DOHH2 (cell line): ENCODE measurements around the gene DHRS9.

Source experiments
- H3F3A ChIP-seq: fragments of 200-600 bp; sonication (generic), shearing (Covaris generic); 2 replicates; pipeline ENCODE4 v1.6.0; 2016; ENCODE audit warnings: antibody characterized with exemption, mild to moderate bottlenecking; ENCODE audit not compliant: control insufficient read depth, insufficient read depth
- H3K27ac ChIP-seq: fragments of 200-600 bp; sonication (generic); 2 replicates; pipeline ENCODE4 v1.5.1; 2014; ENCODE audit warnings: low read depth, mild to moderate bottlenecking, low read length, moderate library complexity
- H3K27me3 ChIP-seq: fragments of 200-600 bp; sonication (generic); 2 replicates; pipeline ENCODE4 v1.6.1; 2014; ENCODE audit warnings: mild to moderate bottlenecking, low read length, mixed read lengths; ENCODE audit not compliant: control insufficient read depth
- H3K36me3 ChIP-seq: fragments of 200-600 bp; sonication (generic); 2 replicates; pipeline ENCODE4 v1.6.1; 2014; ENCODE audit warnings: mild to moderate bottlenecking, low read length, moderate library complexity, mixed read lengths; ENCODE audit not compliant: control insufficient read depth
- H3K4me1 ChIP-seq: fragments of 200-600 bp; sonication (generic); 2 replicates; pipeline ENCODE4 v1.6.1; 2014; ENCODE audit warnings: mild to moderate bottlenecking, low read length, mixed read lengths; ENCODE audit not compliant: control insufficient read depth
- H3K4me2 ChIP-seq: fragments of 200-600 bp; sonication (generic); 2 replicates; pipeline ENCODE4 v1.6.0; 2014; ENCODE audit warnings: mild to moderate bottlenecking, low read length, moderate library complexity
- H3K4me3 ChIP-seq: fragments of 200-600 bp; sonication (generic); 2 replicates; pipeline ENCODE4 v1.5.1; 2014; ENCODE audit warnings: mild to moderate bottlenecking, low read length, mixed read lengths
- H3K79me2 ChIP-seq: fragments of 200-600 bp; sonication (generic); 2 replicates; pipeline ENCODE4 v1.6.1; 2014; ENCODE audit warnings: mild to moderate bottlenecking, low read length, mixed read lengths; ENCODE audit not compliant: control insufficient read depth
- H3K9me2 ChIP-seq: fragments of 200-600 bp; sonication (generic); replicated peaks from 2 replicates; pipeline ENCODE4 v1.6.1; 2014; ENCODE audit warnings: mild to moderate bottlenecking, low read length, mixed read lengths; ENCODE audit not compliant: control insufficient read depth
- H3K9me3 ChIP-seq: fragments of 200-600 bp; sonication (generic); 2 replicates; pipeline ENCODE4 v1.6.1; 2014; ENCODE audit warnings: antibody characterized with exemption, low read length, mixed read lengths; ENCODE audit not compliant: control insufficient read depth, insufficient read depth
- H4K20me1 ChIP-seq: fragments of 200-600 bp; sonication (generic); 2 replicates; pipeline ENCODE4 v1.6.0; 2014; ENCODE audit warnings: low read depth, mild to moderate bottlenecking, antibody characterized with exemption, low read length, moderate library complexity; ENCODE audit not compliant: control insufficient read depth, insufficient read depth
- CTCF ChIP-seq: fragments of 200-600 bp; sonication (generic); IDR thresholded peaks from one replicate; pipeline ENCODE4 v1.5.1; 2014; ENCODE audit warnings: antibody characterized with exemption, mild to moderate bottlenecking, low read depth, low read length; ENCODE audit not compliant: poor library complexity, severe bottlenecking
- EZH2phosphoT487 ChIP-seq: fragments of 200-600 bp; sonication (generic); IDR thresholded peaks from 2 replicates; pipeline ENCODE4 v1.6.1; 2017; ENCODE audit warnings: borderline replicate concordance, mild to moderate bottlenecking, antibody characterized with exemption, low read length, moderate library complexity, mixed read lengths

DHRS9 gene

DNA sequence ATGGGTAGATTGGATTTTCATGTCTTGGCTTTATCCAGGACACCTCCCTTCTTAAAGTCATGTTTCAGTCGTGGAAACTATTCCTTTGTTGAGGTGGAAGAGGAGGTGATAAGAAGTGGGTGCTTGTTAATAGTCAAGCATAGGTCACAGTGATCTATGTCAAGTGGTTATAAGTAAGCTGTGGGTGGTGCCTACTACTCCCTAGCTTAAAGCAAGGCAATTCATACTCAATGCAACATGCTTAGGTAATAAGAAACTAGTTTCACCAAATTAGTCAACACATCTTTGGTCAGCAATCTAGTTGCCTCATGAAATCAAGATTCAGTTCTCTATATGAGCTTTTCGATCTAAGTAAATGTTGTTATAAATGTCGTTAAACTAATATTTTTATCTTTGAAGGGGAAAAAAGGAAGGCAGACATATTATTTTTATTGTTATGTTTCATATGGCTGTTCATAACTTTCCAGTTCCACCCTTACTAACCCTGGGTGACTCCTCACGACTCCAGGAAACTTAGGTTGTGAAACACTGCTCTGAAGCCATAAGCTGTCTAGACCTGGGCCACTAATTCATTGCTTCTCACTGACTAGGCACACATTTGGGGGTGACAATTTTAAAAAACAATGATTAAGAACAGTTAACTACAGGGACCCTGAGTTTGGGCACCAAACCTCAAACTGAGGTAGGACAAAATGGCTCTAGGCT is 32.5 kb upstream of the DHRS9 start:
- Histone ChIP-seq H3F3A (no peaks in the 10 kb centered on the region), H3K4me2 (no peak overlapping the region), H4K20me1 (no peaks in the 10 kb centered on the region), H3K36me3 (no peaks in the 10 kb centered on the region), H3K9me2 (no peaks in the 10 kb centered on the region), H3K4me1 (peaks cover 5% of the 10 kb centered on the region; the same call in 1 of the 2 replicates), H3K9me3 (no peaks in the 10 kb centered on the region), H3K27ac (no peak overlapping the region), H3K4me3 (no peak overlapping the region), H3K79me2 (no peaks in the 10 kb centered on the region), H3K27me3 (no peaks in the 10 kb centered on the region)
- no peak for TF ChIP-seq CTCF
- TF ChIP-seq EZH2phosphoT487 = no peak

GRCh38 chr2:169038338-169038757 is 31.0 kb upstream of the DHRS9 start:
- Histone ChIP-seq H3K27me3 (no peaks in the 10 kb centered on the region), H3K79me2 (no peaks in the 10 kb centered on the region), H3K4me3 (no peak overlapping the region), H3K4me2 (no peak overlapping the region), H3F3A (no peaks in the 10 kb centered on the region), H4K20me1 (no peaks in the 10 kb centered on the region), H3K4me1 (peaks cover 5% of the 10 kb centered on the region; the same call in 1 of the 2 replicates), H3K9me3 (peaks cover 7% of the 10 kb centered on the region; the same call in 1 of the 2 replicates), H3K9me2 (no peaks in the 10 kb centered on the region), H3K36me3 (no peaks in the 10 kb centered on the region), H3K27ac (no peak overlapping the region)
- TF ChIP-seq EZH2phosphoT487 = no peak
- no peak for TF ChIP-seq CTCF

DNA sequence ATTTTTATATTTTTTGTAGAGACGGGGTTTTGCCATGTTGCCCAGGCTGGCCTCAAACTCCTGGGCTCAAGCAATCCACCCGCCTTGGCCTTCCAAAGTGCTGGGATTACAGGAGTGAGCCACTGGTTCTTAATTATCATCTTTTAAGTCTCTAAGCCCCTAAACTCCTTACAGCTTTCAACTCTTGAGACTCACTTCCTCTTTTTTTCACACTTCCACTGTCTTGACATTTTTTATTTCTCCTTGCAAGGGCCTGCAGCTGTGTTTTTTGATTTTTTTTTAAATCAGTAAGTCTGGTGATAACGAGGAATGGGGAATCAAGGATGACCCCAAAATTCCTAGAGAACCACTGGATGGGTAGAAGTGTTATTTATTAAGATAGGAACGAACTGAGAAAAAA is 29.7 kb upstream of the DHRS9 start:
- TF ChIP-seq EZH2phosphoT487 (no peak), CTCF (no peak)
- Histone ChIP-seq H3K27me3 (no peaks in the 10 kb centered on the region), H4K20me1 (no peaks in the 10 kb centered on the region), H3K9me3 (peaks cover 7% of the 10 kb centered on the region; the same call in 1 of the 2 replicates), H3K4me3 (no peak overlapping the region), H3K9me2 (no peaks in the 10 kb centered on the region), H3K79me2 (no peaks in the 10 kb centered on the region), H3K27ac (no peak overlapping the region), H3K36me3 (no peaks in the 10 kb centered on the region), H3K4me2 (no peak overlapping the region), H3F3A (no peaks in the 10 kb centered on the region), H3K4me1 (peaks cover 5% of the 10 kb centered on the region; the same call in 1 of the 2 replicates)
